ENCODE data around the gene CAPN12. TPM values are rescaled to one million over a fixed set of nuclear protein-coding genes. Genes with fewer than 3 reads are reported as not detected.

Gene CAPN12
- total and polyA plus RNA-seq, 2 experiments from 2014 or later = 19.1 to 20.5 TPM

DNA sequence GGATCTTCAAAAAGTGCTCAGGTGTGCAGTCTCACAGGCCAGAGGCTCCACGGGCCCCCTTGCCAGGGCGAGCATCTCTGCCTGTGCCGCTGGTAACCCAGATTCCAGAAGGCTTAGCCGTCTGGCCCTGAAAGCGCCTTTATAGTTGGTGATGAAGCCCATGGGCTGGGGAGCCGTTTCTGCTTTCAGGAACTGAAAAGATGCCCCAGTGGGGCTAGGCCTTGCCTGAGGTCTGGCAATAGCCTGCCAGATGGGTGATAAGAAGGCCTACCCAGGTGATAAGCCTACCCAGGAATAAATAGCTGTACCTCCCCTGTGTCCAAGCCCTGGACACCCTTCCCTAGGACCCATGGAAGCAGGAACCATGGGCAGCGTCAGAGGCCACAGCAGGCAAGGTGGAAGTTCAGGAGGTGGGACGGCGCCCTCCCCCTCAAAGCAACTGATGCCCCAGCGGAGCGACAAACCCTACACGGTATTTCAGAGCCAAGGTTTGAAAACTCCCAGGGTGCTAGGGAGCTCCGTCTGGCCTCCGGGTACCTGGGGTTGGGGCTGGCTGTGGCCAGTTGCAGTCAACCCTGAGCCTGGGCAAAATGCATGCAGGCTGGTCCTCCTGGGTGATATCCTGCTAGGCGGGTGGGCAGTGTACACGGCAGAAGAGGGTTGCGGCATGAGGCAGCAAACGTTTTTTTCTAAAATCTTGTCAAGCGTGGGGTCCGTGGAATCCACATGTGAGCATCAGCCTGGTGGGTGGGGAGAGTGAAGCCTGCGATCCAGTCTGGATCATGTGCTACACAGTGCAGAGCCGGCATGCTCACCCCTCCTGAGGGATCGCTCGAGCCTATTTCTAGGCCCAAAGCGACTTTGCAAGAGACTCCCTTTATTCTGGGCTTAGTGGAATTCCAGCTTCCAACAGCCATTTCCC lies 51.6 kb downstream of the CAPN12 start:
- Histone ChIP-seq H3K4me2 (peak overlapping the region; percentile 72), H3K36me3 (ENCODE audit: insufficient read depth) (no peaks in the 10 kb centered on the region), H3F3A (replicated peaks; ENCODE audit: low read depth) (peaks cover 9% of the 10 kb centered on the region; the same call in 1 of the 2 replicates), H4K20me1 (replicated peaks; ENCODE audit: insufficient read depth) (peaks cover 33% of the 10 kb centered on the region), H2AFZ (no peak overlapping the region), H3K4me3 (0 out of 2 replicates have a peak overlapping the region, but pooled peaks have one; percentile 18), H3K9me2 (ENCODE audit: insufficient read depth) (no peaks in the 10 kb centered on the region), H3K27me3 (ENCODE audit: insufficient read depth) (no peaks in the 10 kb centered on the region), H3K4me1 (ENCODE audit: insufficient read depth) (peaks cover 63% of the 10 kb centered on the region), H3K27ac (ENCODE audit: low read depth) (peak overlapping the region; percentile 91), H3K79me2 (replicated peaks; ENCODE audit: insufficient read depth) (peaks cover 97% of the 10 kb centered on the region)
- H3K9me3 Mint-ChIP-seq = no peaks in the 10 kb centered on the region
- TF ChIP-seq, protein P1, sequence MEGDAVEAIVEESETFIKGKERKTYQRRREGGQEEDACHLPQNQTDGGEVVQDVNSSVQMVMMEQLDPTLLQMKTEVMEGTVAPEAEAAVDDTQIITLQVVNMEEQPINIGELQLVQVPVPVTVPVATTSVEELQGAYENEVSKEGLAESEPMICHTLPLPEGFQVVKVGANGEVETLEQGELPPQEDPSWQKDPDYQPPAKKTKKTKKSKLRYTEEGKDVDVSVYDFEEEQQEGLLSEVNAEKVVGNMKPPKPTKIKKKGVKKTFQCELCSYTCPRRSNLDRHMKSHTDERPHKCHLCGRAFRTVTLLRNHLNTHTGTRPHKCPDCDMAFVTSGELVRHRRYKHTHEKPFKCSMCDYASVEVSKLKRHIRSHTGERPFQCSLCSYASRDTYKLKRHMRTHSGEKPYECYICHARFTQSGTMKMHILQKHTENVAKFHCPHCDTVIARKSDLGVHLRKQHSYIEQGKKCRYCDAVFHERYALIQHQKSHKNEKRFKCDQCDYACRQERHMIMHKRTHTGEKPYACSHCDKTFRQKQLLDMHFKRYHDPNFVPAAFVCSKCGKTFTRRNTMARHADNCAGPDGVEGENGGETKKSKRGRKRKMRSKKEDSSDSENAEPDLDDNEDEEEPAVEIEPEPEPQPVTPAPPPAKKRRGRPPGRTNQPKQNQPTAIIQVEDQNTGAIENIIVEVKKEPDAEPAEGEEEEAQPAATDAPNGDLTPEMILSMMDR (conservative IDR thresholded peaks at IDR 0.05; ENCODE audit: low read depth in 2 of 2) = no peak
- TF ChIP-seq EZH2phosphoT487 (IDR thresholded peaks at IDR 0.05; ENCODE audit: unreplicated experiment) (no peak), STAT1 (IDR thresholded peaks at IDR 0.05; ENCODE audit: unreplicated experiment) (no peak), EZH2 (IDR thresholded peaks at IDR 0.05; ENCODE audit: low read depth, unreplicated experiment) (no peak), CREB1 (CRISPR knock-in tag; IDR thresholded peaks at IDR 0.05; ENCODE audit: low read depth) (no peak), NANOG (IDR thresholded peaks at IDR 0.05; ENCODE audit: borderline replicate concordance) (no peak), POLR2AphosphoS5 (IDR thresholded peaks at IDR 0.05; ENCODE audit: low read depth) (no peak), JUNB (IDR thresholded peaks at IDR 0.05; ENCODE audit: unreplicated experiment) (no peak), ZNF331 (CRISPR knock-in tag; IDR thresholded peaks at IDR 0.05; ENCODE audit: low read depth) (no peak), ZNF114 (CRISPR knock-in tag; IDR thresholded peaks at IDR 0.05) (no peak)
- TF ChIP-seq, protein P2, sequence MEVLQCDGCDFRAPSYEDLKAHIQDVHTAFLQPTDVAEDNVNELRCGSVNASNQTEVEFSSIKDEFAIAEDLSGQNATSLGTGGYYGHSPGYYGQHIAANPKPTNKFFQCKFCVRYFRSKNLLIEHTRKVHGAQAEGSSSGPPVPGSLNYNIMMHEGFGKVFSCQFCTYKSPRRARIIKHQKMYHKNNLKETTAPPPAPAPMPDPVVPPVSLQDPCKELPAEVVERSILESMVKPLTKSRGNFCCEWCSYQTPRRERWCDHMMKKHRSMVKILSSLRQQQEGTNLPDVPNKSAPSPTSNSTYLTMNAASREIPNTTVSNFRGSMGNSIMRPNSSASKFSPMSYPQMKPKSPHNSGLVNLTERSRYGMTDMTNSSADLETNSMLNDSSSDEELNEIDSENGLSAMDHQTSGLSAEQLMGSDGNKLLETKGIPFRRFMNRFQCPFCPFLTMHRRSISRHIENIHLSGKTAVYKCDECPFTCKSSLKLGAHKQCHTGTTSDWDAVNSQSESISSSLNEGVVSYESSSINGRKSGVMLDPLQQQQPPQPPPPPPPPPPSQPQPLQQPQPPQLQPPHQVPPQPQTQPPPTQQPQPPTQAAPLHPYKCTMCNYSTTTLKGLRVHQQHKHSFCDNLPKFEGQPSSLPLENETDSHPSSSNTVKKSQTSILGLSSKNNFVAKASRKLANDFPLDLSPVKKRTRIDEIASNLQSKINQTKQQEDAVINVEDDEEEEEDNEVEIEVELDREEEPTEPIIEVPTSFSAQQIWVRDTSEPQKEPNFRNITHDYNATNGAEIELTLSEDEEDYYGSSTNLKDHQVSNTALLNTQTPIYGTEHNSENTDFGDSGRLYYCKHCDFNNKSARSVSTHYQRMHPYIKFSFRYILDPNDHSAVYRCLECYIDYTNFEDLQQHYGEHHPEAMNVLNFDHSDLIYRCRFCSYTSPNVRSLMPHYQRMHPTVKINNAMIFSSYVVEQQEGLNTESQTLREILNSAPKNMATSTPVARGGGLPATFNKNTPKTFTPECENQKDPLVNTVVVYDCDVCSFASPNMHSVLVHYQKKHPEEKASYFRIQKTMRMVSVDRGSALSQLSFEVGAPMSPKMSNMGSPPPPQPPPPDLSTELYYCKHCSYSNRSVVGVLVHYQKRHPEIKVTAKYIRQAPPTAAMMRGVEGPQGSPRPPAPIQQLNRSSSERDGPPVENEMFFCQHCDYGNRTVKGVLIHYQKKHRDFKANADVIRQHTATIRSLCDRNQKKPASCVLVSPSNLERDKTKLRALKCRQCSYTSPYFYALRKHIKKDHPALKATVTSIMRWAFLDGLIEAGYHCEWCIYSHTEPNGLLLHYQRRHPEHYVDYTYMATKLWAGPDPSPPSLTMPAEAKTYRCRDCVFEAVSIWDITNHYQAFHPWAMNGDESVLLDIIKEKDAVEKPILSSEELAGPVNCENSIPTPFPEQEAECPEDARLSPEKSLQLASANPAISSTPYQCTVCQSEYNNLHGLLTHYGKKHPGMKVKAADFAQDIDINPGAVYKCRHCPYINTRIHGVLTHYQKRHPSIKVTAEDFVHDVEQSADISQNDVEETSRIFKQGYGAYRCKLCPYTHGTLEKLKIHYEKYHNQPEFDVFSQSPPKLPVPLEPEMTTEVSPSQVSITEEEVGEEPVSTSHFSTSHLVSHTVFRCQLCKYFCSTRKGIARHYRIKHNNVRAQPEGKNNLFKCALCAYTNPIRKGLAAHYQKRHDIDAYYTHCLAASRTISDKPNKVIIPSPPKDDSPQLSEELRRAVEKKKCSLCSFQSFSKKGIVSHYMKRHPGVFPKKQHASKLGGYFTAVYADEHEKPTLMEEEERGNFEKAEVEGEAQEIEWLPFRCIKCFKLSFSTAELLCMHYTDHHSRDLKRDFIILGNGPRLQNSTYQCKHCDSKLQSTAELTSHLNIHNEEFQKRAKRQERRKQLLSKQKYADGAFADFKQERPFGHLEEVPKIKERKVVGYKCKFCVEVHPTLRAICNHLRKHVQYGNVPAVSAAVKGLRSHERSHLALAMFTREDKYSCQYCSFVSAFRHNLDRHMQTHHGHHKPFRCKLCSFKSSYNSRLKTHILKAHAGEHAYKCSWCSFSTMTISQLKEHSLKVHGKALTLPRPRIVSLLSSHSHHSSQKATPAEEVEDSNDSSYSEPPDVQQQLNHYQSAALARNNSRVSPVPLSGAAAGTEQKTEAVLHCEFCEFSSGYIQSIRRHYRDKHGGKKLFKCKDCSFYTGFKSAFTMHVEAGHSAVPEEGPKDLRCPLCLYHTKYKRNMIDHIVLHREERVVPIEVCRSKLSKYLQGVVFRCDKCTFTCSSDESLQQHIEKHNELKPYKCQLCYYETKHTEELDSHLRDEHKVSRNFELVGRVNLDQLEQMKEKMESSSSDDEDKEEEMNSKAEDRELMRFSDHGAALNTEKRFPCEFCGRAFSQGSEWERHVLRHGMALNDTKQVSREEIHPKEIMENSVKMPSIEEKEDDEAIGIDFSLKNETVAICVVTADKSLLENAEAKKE (CRISPR knock-in tag; IDR thresholded peaks at IDR 0.05) = no peak
- TF ChIP-seq, protein P3, sequence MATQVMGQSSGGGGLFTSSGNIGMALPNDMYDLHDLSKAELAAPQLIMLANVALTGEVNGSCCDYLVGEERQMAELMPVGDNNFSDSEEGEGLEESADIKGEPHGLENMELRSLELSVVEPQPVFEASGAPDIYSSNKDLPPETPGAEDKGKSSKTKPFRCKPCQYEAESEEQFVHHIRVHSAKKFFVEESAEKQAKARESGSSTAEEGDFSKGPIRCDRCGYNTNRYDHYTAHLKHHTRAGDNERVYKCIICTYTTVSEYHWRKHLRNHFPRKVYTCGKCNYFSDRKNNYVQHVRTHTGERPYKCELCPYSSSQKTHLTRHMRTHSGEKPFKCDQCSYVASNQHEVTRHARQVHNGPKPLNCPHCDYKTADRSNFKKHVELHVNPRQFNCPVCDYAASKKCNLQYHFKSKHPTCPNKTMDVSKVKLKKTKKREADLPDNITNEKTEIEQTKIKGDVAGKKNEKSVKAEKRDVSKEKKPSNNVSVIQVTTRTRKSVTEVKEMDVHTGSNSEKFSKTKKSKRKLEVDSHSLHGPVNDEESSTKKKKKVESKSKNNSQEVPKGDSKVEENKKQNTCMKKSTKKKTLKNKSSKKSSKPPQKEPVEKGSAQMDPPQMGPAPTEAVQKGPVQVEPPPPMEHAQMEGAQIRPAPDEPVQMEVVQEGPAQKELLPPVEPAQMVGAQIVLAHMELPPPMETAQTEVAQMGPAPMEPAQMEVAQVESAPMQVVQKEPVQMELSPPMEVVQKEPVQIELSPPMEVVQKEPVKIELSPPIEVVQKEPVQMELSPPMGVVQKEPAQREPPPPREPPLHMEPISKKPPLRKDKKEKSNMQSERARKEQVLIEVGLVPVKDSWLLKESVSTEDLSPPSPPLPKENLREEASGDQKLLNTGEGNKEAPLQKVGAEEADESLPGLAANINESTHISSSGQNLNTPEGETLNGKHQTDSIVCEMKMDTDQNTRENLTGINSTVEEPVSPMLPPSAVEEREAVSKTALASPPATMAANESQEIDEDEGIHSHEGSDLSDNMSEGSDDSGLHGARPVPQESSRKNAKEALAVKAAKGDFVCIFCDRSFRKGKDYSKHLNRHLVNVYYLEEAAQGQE (IDR thresholded peaks at IDR 0.05; ENCODE audit: unreplicated experiment) = no peak
- TF ChIP-seq, protein P4, sequence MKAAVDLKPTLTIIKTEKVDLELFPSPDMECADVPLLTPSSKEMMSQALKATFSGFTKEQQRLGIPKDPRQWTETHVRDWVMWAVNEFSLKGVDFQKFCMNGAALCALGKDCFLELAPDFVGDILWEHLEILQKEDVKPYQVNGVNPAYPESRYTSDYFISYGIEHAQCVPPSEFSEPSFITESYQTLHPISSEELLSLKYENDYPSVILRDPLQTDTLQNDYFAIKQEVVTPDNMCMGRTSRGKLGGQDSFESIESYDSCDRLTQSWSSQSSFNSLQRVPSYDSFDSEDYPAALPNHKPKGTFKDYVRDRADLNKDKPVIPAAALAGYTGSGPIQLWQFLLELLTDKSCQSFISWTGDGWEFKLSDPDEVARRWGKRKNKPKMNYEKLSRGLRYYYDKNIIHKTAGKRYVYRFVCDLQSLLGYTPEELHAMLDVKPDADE (IDR thresholded peaks at IDR 0.05) = no peak
- peak overlapping the region; percentile 96 for H3K27ac Mint-ChIP-seq
- peaks cover 45% of the 10 kb centered on the region for H3K36me3 Mint-ChIP-seq (ENCODE audit: low read depth)
- peaks cover 78% of the 10 kb centered on the region for H3K4me1 Mint-ChIP-seq
- no peak overlapping the region; the same call in 2 of the 3 replicates for H3K4me3 Mint-ChIP-seq
- DNase-seq (ENCODE audit: low spot score) (peak; percentile 67), ATAC-seq (peak; percentile 42)
- H3K27me3 Mint-ChIP-seq (ENCODE audit: insufficient read depth, low read depth, poor library complexity) = peaks cover 25% of the 10 kb centered on the region
